Fibroblast of upper back skin (primary cell): ENCODE results near the gene SLC5A4.
A peak's percentile ranks its signal among the peaks of the same experiment; 100 is the strongest.

Source experiments
- DNase-seq: peaks from one replicate; pipeline ENCODE4 v3.0.0-alpha.2; 2013

SLC5A4 gene

DNA sequence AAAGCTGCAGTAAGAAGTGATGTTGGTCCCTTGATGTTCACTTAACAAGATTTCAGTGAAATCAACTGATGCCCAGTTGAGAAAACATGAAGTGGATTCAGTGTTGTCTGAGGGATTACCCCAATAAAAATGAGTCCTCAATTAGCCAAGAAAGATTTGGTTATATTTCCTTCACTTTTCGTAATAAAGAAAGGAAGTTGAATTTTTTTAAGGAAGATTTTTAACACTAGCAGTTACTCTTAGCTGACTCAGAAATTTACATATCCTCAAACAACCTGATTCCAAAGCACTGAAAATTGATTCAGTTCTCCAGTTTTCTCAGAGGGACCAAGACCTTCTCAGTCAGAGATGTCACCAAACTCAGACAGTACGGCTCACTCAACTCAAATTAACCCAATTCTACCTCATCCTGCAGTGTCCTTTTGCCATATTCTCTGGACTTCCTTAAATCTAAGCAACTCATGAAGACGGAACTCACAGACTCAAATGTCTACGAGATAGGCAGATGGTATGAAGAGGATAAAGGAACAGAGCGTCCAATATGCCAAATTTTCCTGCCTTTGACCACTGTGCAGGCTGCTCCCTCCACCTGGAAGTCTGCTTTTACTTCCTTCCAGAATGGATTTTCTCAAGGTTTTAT lies 22.8 kb downstream of the SLC5A4 start:
- DNase-seq: no peak

- DNase-seq: no peak
Observed at GRCh38 chr22:32226326-32227104, 28.6 kb downstream of the SLC5A4 start.

GRCh38 chr22:32222991-32223390 lies 32.2 kb downstream of the SLC5A4 start:
- peak; percentile 2 for DNase-seq

- no peak for DNase-seq
Observed at GRCh38 chr22:32219026-32219425, 36.1 kb downstream of the SLC5A4 start.

- no peak for DNase-seq
Observed at GRCh38 chr22:32218470-32218869, 36.7 kb downstream of the SLC5A4 start.

- DNase-seq: no peak
Observed at GRCh38 chr22:32217465-32217864, 37.7 kb downstream of the SLC5A4 start.

- DNase-seq: no peak
Observed at GRCh38 chr22:32216911-32217310, 38.2 kb downstream of the SLC5A4 start.

GRCh38 chr22:32211011-32211410 lies 44.1 kb downstream of the SLC5A4 start:
- DNase-seq: no peak

DNA sequence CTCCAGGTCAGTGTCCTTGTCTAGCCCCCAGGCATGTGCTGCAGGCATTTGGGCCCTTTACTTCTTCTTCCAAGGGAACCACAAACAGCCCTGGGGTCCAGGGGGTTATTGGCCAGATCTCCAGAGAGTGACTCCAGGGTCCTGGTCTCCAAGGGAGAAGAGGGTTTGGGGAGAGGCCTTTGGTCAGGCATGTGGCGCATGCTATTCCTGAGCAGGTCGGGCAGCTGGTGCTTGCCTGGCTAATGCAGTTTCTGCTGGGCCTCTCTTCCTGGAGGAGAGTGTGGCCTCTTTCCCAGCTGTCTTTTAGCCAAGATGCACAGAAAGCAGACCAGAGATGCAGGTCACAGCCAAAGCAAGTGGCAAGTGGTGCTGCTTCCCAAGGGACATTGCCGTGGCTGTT lies 46.5 kb downstream of the SLC5A4 start:
- no peak for DNase-seq

DNA sequence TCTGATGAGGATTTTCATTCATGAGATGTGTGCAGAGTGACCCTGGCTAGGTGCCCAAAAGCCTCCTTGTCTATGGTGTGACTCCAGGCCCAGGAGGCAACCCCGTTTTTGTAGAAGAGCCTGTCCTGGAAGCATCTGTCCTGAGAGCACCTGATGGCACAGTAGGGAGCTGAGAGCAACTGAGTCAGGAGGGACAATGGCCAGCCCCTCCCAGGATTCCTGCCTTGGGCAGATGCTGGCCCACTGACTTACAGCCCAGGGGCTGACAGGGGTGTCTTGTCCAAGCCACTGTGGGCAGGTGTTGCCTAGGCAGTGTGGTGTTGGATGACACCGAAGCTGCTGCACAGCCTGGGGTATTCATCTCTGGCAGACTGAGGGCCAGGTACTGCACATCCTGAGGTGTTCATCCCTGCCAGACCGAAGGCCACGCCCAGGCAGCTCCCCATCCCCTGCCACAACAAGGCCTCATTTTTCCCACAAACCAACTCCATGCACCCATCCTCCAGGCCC lies 47.1 kb downstream of the SLC5A4 start:
- DNase-seq: no peak

DNA sequence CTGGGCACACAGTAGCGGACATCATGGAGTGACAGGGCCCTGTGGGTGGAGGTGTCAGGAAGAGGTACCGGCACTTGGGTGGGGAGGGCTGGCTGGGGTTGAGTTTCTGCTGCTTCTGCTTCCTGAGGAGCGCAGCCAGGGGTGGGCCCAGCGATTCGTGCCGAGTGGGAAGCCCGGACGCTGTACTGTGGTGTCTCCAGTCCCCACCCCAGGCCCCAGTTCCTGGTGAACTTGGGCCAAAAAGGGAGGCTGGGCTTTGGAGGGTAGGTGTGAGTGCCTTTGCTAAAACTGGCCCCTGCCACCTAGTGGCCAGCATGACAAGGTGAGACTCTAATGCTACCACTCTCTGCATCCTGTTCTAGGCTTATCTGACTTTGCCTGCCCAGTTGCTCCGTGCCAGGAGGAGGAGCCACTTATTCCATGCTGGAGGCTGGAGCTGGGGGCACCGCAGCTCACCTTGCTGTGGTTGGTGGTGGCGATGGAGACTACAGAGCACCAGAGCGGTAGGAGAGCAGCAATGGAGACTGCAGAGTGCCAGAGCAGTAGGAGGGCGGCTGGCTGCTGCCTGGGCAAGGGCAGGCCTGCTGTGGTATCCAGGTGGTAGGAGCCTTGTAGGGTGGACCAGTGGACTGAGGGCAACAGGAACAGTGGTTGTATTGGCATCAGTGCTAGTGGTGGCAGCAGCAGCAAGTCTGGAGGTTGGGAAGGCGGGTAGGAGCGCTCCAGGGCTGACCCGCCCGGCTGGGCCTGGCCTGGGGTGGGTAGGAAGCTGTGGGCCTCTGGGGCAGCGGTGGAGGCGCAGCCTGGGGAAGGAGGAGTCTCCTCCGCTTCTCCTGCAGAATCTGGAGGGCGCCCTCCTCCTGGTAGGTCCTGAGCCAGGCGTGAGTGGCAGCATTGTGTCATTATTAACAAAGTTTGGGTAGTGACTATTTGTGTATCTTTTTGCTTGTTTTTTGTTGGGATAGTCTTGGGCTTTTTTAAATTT lies 48.1 kb downstream of the SLC5A4 start:
- no peak for DNase-seq

DNA sequence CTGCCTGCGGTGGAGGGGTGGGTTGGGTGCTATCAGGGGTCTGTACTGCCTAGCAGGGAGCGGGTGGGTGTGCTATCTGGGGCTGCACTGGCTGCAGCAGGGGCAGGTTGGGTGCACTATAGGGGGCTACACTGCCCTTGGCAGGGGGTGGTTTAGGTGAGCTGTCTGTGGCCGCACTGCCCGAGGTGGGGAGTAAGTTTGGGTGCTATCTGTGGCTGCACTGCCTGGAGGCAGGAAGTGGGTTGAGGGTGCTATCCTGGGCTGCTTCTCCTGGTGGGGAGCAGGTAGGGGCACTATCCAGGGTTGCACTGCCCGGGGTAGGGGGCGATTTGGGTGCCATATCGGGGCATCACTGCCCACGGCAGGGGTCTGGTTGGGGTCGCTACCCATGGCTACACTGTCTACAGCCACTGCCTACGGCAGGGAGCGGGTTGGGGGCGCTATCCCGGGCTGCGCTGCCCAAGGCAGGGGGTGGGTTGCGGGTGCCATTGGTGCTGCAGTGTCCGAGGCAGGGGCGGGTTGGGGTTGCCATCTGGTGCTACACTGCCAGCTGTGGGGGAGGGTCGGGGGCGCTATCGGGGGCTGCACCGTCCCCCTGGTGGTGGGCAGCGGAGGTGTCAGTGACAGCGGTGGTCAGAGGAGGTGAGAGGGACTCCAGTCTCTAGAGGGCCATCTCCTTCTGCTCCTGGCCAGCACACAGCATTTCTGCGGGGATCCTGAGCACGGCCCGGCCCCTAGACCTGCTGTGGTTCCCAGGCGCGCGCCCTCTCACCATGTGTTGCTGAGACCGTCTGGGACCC lies 49.0 kb downstream of the SLC5A4 start:
- DNase-seq: no peak

- peak; percentile 38 for DNase-seq
Observed at GRCh38 chr22:32204856-32205722, 50.1 kb downstream of the SLC5A4 start, which contains the start of gene RFPL2. RFPL2 (minus strand) TSS chr22:32205073; CDS start chr22:32202451, 2,622 bp downstream.

- DNase-seq: no peak
Observed at GRCh38 chr22:32204040-32204855, 50.9 kb downstream of the SLC5A4 start.

DNA sequence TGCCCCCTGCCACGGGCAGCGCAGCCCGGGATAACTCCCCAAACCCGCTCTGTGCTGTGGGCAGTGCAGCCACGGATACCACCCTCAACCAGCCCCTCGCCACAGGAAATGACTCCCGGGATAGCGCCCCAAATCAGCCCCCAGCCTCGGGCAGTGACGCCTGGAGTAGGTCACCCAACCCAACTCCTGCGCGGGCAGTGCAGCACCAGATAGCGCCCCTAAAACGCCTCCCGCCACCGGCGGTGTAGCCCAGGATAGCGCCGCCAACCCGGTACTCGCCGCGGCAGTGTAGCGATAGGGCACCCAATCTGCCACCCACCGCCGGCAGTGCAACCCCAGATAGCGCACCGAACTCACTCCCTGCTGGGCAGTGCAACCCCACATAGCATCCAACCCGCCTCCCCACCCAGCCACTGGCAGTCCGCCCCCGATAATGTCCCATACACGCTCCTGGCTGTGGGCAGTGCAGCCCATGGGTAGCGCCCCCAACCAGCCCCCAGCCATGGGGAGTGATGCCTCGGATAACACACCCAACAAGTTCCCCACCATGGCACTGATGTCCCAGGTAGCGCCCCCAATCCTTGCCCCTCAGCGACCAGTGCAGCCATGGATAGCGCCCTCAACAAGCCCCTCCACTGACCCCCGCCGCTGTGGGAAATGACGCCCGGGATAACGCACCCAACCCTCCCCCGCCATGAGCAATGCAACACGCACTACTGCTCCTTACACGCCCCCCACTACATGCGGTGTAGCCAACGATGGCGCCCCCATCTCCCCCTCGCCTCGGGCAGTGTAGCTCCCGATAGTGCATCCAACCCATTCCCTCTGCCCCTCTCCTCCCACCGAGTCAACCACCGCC lies 51.7 kb downstream of the SLC5A4 start:
- no peak for DNase-seq

DNA sequence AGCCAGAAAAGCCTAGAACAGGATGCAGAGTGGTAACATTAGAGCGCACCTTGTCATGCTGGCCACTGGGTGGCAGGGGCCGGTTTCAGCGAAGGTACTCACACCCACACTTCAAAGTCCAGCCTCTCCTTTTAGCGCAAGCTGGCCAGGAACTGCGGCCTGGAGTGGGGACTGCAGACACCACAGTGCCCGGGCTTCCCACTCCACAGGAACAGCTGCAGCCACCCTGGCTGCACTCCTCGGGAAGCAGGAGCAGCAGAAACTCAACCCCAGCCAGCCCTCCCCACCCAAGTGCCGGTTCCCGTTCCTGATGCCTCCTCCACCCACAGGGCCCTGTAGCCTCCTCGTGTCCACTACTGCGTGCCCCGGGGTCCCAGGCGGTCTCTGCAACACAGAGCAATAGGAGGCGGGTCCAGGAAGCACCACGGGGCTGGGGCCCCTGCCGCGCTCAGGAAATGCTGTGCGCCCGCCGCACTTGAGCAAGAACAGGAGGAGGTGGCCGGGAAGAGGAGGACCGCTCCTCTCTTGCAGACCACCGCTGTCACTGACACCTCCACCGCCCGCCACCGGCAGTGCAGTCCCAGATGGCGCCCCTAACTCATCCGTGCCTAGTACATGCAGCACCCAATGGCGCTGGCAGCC lies 52.5 kb downstream of the SLC5A4 start:
- peak; percentile 26 for DNase-seq

- no peak for DNase-seq
Observed at GRCh38 chr22:32202161-32202538, 53.0 kb downstream of the SLC5A4 start.

DNA sequence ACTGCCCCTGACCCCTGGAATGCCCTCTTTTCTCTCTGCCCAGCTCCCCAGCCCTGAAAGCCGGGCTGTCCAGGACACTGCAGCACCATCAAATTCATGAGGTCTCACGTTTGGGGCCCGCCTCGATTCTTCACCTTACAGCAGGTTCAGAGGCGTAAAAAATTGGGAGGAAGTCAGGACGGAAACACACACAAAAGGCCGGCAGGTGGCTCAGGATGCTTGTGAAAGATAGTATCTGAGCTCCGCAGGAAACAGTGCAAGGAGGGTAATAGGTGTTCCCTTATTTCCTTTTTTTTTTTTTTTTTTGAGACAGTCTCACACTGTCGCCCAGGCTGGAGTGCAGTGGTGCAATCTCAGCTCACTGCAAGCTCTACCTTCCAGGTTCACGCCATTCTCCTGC lies 54.4 kb downstream of the SLC5A4 start:
- DNase-seq: no peak

DNA sequence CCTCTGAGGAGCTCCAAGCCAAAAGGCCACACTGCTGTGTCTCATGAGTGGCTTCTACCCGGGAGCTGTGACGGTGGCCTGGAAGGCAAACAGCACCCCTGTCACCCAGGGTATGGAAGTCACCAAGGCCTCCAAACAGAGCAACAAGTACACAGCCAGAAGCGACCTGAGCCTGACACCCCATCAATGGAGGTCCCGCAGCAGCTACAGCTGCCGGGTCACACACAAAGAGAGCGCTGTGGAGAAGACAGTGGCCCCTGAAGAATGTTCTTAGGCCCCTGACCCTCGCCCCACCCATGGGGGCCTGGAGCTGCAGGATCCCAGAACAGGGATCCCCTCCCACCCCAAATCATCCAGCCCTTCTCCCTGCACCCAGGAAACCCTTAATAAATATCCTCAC lies 55.2 kb downstream of the SLC5A4 start:
- DNase-seq: no peak
